IPS-18a (cell line): ENCODE data around the gene MKKS.
A peak's percentile ranks its signal among the peaks of the same experiment; 100 is the strongest.

Experiments used
- H3K27ac ChIP-seq: one replicate; pipeline ENCODE4 v1.5.1; 2013; ENCODE audit warnings: low read length
- H3K27me3 ChIP-seq: one replicate; pipeline ENCODE4 v1.6.1; 2013; ENCODE audit warnings: mild to moderate bottlenecking, low read length; ENCODE audit not compliant: control insufficient read depth, insufficient read depth
- H3K36me3 ChIP-seq: one replicate; pipeline ENCODE4 v1.6.1; 2013; ENCODE audit warnings: low read depth, low read length; ENCODE audit not compliant: control insufficient read depth
- H3K4me1 ChIP-seq: one replicate; pipeline ENCODE4 v1.6.1; 2013; ENCODE audit warnings: low read depth, low read length; ENCODE audit not compliant: control insufficient read depth
- H3K4me3 ChIP-seq: one replicate; pipeline ENCODE4 v1.5.1; 2013; ENCODE audit warnings: low read length
- H3K9ac ChIP-seq: one replicate; pipeline ENCODE4 v1.6.1; 2013; ENCODE audit warnings: mild to moderate bottlenecking, low read length, moderate library complexity
- H3K9me3 ChIP-seq: one replicate; pipeline ENCODE4 v1.6.1; 2013; ENCODE audit warnings: low read depth, low read length; ENCODE audit not compliant: control insufficient read depth

The MKKS gene

DNA sequence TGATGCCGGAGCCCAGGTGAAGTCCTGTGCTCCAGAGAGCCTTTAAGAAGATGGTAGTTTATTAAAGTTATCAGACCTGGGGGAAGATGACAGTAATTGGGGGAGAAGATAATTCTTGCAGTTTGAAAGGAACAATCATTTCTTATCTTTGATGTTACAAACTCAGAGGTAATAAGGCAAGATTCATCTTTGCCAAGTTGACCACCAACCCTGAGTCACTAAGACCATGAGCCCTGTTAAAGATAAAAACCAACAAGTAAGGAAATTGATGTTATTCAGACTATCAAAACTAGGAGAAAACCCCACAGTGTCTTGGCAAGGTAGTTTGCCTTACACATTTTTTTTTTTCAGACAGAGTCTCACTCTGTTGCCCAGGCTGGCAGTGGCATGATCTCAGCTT, 73.1 kb downstream of the MKKS start:
- no peaks in the 10 kb centered on the region for H3K36me3 ChIP-seq
- H3K4me1 ChIP-seq: no peaks in the 10 kb centered on the region
- H3K9me3 ChIP-seq: no peaks in the 10 kb centered on the region
- H3K27me3 ChIP-seq: no peaks in the 10 kb centered on the region
- no peak overlapping the region for H3K4me3 ChIP-seq
- no peak overlapping the region for H3K9ac ChIP-seq
- no peak overlapping the region for H3K27ac ChIP-seq

- no peak overlapping the region for H3K27ac ChIP-seq
- no peaks in the 10 kb centered on the region for H3K36me3 ChIP-seq
- H3K4me3 ChIP-seq: no peak overlapping the region
Observed at GRCh38 chr20:10359621-10360040, 74.4 kb downstream of the MKKS start.

GRCh38 chr20:10357974-10358373, 76.0 kb downstream of the MKKS start:
- Histone ChIP-seq H3K27me3 (no peaks in the 10 kb centered on the region), H3K36me3 (no peaks in the 10 kb centered on the region), H3K9me3 (no peaks in the 10 kb centered on the region), H3K4me3 (no peak overlapping the region), H3K27ac (no peak overlapping the region), H3K9ac (no peak overlapping the region), H3K4me1 (peaks cover 6% of the 10 kb centered on the region)

More at GRCh38 chr20:10359621-10360040, 74.4 kb downstream of the MKKS start:
- Histone ChIP-seq H3K9me3 (no peaks in the 10 kb centered on the region), H3K4me1 (no peaks in the 10 kb centered on the region), H3K27me3 (no peaks in the 10 kb centered on the region), H3K9ac (no peak overlapping the region)

DNA sequence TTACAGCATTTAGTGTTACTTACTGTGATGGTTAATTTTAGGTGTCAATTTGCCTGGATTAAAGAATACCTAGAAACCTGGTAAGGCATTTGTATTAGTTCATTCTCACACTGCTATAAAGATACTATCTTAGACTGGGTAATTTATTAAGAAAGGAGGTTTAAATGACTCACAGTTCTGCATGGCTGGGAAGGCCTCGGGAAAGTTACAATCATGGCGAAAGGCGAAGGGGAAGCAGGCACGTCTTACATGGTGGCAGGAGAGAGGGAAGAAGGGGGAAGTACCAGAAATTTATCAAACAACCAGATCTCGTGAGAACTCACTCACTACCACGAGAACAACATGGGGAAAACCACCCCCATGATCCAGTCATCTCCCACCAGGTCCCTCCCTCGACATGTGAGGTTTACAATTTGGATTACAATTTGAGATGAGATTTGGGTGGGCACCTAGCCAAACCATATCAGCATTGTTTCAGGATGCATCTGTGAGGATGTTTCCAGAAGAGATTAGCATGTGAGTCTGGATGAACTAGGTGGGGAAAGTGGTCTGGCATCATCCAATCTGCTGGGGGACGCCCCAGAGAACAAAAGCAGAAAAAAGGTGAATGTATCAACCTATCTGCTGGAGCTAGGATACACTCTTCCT, 76.8 kb downstream of the MKKS start:
- no peaks in the 10 kb centered on the region for H3K27me3 ChIP-seq
- H3K9ac ChIP-seq: no peak overlapping the region
- H3K4me1 ChIP-seq: peaks cover 14% of the 10 kb centered on the region
- no peak overlapping the region for H3K4me3 ChIP-seq
- no peaks in the 10 kb centered on the region for H3K36me3 ChIP-seq
- no peaks in the 10 kb centered on the region for H3K9me3 ChIP-seq
- H3K27ac ChIP-seq: no peak overlapping the region

DNA sequence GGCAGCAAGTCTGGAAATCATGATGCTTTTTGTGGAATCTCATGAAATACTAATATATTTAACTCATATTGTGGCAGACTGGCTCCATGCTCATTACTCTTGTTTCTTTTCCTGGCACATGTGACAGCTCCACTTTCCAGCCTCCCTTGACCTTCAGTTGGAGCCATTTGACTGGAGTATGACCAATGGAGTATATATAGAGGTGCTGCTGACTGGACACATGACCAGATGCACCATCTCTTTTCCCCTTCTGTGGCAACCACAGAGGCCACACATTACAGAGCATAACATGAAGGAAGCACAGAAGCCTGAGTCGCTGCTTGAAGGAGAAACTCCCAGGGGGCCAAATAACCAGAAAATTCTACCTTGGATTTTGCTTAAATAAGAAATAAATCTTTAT, 77.4 kb downstream of the MKKS start:
- Histone ChIP-seq H3K36me3 (no peaks in the 10 kb centered on the region), H3K4me1 (peaks cover 15% of the 10 kb centered on the region), H3K9me3 (no peaks in the 10 kb centered on the region), H3K4me3 (no peak overlapping the region), H3K27me3 (no peaks in the 10 kb centered on the region), H3K9ac (no peak overlapping the region), H3K27ac (no peak overlapping the region)

GRCh38 chr20:10352934-10353824, 80.8 kb downstream of the MKKS start:
- no peaks in the 10 kb centered on the region for H3K27me3 ChIP-seq
- no peak overlapping the region for H3K27ac ChIP-seq
- peak overlapping the region; percentile 29 for H3K4me3 ChIP-seq
- H3K9me3 ChIP-seq: no peaks in the 10 kb centered on the region
- H3K4me1 ChIP-seq: peaks cover 25% of the 10 kb centered on the region
- H3K36me3 ChIP-seq: no peaks in the 10 kb centered on the region
- no peak overlapping the region for H3K9ac ChIP-seq
